IPS DF 19.7 (cell line): ENCODE measurements around the gene WNT7B.
"Not testable (repeated sequence)": the region's sequence is repeated elsewhere in the genome, so short reads cannot be mapped to it uniquely, and the experiment has no call there.

Source experiments
- DNase-seq: peaks from one replicate; pipeline ENCODE4 v3.0.0-alpha.2; 2013; ENCODE audit warnings: low read depth, low spot score

Gene WNT7B

GRCh38 chr22:46008291-46008690 lies 31.3 kb upstream of the WNT7B start:
- DNase-seq, result no peak

DNA sequence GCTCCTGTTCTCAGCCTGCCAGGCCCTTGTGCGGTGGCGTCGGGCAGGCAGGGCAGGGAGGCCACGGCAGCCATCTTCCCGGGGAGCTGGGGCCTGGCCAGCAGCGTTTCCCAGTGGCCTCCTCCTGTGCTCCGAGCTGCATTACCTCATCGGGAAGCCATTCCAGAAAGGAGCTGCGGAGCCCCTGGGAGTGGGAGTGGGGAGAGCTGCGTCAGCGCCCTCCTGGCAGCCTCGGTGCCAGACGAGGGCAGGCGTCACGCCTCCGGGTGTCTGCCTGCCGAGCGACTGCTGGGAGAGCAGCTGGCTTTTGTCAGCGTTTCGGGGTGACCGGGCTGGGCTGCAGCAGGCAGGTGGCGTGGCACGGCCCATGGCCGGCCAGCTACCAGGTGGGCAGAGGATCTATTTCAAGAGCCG lies 30.9 kb upstream of the WNT7B start:
- DNase-seq, result no peak

GRCh38 chr22:46007003-46007847 lies 30.3 kb upstream of the WNT7B start:
- no peak for DNase-seq

DNA sequence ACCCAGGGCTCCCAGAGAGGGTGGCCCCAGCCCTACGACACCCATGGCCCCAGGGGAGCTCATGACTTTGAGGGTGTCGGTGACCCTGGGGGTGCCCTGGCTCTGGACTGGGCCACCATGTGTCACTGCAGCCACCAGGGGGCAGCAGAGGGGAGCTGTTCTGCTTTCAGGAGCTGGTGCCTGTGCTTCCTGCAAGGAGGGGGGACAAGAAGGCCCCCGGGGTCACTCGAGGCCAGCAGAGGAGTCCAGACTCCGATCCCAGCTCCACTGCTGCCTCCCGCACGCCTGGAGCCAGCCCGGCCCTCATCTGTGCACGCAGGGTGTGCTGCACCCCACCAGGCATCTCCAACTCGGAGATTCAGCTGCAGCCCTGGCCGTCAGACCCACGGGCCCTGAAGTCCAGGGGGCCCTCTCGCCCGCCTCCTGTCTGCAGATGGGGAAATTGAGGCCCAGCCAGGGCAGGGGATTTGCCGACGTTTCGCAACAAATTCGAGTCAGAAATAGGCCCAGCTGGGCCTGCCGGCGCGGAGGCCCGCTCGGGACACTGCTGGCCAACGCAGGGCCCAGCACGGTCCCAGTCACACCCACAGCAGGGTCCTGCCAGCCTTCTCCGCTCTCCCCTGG lies 29.5 kb upstream of the WNT7B start:
- no peak for DNase-seq

DNA sequence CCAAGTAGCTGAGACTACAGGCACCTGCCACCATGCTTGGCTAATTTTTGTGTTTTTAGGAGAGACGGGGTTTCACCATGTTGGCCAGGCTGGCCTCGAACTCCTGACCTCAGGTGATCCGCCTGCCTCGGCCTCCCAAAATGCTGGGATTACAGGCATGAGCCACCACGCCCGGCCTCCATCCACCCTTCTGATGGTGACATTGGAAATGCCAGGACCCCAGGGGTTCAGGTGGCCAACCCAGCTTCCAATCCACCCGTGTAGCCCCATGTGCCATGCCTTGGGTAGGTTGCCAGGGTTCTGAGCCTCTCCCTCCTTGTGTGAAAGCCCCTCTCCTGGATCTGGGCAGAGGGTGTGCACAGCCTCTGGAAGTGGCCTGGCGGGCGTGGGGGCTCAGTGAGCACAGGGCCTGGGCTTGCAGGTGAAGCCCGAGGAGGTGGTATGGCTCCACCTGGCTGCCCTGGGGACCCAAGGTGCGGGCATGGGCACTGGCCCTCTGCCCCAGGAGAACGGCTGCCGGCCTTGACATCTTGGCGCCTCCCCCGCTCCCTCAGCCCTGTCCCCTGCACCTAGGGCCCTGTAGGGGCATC lies 28.2 kb upstream of the WNT7B start:
- DNase-seq, result not testable (repeated sequence)

GRCh38 chr22:46004105-46004866 lies 27.3 kb upstream of the WNT7B start:
- no peak for DNase-seq

DNA sequence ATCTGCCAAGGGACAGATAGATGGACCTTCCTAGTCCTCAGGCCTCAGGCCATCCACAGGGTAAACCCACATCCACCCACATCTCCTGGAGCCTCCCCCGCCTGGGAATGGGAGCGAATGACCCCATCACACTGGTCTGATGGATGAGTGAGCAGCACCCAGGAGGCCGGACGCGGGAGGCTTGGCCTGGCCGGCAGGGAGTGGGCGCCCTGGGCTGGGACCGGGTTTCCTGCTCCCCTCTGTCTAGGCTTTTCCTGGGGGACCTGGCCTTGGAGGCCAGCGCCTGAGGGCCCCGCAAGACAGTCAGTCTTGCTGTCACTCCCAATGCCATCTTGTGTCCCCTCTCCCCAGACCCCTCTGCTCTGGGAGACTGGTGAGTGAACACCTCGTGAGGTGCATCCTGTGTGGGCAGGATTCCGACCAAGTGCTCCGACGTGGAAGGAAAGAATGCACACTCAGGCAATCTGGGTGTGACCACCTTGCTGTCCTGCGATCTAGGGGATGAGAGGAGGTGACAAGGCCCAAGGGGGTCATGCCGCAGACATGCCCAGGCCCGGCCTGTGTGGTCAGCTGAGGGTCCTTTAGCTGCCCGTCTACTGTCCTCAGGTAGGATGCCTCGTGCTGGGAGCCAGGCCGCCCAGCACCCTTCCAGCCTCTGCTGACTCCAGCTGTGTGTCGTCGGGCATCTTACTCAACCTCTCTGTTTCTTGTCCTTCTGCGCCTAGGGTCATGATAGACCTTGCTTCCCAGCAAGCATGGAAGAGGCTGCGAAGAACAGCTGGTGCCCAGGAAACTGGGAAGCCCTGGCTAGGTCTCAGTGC lies 26.5 kb upstream of the WNT7B start:
- DNase-seq, result no peak

DNA sequence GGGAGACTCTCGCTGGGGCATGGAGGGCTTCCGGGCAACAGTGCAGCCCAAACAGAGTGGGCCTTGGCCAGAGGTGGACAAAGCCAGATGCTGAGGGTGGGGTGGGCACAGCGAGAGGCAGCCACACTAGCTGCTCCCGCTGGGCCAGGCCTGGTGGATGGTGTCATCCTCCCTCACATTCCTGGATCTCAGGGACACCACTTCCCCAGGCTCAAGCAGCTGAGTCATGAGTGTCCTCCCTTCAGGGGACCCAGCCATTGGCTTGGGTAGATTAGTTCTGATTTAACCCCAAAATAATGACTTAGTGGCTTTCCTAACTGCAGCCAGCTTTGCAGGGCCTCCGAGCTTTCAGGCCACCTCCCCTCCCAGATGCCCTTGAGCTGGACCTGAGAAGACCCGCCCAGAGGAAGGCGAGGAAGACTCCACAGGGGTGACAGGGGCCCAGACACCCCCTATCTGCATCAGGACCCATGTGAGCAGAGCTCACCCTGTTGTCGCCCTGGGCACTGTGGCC lies 25.9 kb upstream of the WNT7B start:
- no peak for DNase-seq

- no peak for DNase-seq
Observed at GRCh38 chr22:46001426-46002106, 24.6 kb upstream of the WNT7B start.

GRCh38 chr22:46001046-46001425 lies 24.1 kb upstream of the WNT7B start:
- no peak for DNase-seq

DNA sequence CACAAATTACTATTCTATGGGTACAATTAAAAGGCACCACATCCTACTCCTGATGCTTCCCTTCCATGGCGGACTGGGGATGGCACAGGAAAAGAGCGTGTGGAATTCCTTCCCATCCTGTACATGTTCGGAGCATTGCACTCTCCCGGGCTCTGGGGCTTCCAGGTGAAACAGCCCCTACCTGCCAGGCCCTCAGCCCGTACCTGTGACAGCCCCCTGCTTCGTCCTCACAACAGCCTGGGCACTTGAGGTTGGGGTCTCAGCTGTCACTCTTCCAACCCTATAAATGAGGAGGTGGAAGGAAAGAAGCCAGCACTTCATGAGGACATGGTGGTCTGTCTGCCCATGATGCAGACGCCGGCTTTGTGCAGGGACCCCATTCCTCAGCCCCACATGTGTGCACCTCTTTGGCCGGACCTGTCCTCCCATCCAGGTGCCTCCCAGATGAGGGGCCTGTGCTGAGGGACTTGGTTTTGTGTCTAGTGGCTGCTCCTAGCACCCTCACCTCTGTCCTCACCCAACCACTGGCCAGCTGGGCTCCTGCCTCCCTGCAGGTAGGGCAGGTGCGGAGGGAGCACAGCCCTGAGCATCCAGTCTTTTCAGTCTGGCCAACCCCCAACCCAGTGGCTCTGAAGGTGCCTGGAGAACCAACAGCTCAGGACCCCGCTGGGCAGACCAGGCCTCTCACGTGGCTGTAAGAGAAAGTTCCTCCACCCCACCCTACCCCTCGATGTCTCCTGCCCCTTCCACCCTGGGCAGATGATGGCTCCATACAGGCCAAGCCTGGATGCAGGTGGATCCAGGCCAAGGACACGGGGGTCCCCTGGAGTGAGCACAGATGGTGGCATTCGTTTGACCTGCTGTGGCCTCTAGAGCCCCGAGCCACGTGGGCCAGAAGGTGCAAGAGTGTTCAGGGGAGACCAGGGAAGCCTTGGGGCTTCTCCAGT lies 23.4 kb upstream of the WNT7B start:
- no peak for DNase-seq

GRCh38 chr22:45999379-45999971 lies 22.5 kb upstream of the WNT7B start:
- no peak for DNase-seq

GRCh38 chr22:45998638-45999378 lies 21.8 kb upstream of the WNT7B start:
- DNase-seq, result no peak

DNA sequence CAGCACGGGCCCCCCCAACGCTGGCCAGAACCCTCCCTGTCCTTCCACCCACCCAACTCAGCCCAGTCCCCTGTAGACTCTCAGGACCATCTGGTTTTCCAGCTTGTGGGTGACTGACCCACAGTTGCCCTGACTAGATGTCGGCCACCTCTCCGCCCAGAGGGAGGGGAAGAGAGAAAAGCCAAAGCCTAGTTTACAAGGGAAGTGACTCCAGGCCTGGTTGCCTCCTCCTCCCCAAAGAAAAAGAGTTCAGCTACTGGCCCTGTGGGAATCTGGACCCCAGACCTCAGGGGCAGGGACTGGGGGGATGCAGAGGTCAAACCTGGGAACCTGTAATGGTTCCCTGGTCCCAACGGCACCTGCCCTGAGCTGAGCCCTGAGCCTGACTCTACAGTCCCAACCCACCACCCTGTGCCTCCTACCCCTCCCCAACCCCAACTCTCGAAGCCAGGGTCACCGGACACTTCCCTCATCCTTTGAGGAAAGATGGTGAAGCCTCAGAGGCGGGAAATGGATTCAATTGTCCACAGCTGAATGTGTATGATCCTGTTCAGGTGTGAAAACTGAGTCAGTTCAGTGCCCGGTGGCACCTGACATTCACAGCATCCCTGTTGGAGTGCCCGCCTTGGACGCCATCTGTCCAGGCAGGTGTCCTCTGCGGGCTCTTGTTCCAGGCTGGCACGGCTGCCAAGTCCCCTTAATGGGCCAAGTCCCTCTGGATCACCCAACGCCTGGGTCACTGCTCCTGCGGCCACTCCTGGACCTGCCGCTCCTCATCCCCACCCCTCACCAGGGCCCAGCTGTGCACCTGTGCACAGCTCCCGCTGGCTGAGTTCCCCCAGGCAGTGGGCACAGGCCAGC lies 21.0 kb upstream of the WNT7B start:
- DNase-seq, result no peak

- no peak for DNase-seq
Observed at GRCh38 chr22:45997077-45997776, 20.3 kb upstream of the WNT7B start.

DNA sequence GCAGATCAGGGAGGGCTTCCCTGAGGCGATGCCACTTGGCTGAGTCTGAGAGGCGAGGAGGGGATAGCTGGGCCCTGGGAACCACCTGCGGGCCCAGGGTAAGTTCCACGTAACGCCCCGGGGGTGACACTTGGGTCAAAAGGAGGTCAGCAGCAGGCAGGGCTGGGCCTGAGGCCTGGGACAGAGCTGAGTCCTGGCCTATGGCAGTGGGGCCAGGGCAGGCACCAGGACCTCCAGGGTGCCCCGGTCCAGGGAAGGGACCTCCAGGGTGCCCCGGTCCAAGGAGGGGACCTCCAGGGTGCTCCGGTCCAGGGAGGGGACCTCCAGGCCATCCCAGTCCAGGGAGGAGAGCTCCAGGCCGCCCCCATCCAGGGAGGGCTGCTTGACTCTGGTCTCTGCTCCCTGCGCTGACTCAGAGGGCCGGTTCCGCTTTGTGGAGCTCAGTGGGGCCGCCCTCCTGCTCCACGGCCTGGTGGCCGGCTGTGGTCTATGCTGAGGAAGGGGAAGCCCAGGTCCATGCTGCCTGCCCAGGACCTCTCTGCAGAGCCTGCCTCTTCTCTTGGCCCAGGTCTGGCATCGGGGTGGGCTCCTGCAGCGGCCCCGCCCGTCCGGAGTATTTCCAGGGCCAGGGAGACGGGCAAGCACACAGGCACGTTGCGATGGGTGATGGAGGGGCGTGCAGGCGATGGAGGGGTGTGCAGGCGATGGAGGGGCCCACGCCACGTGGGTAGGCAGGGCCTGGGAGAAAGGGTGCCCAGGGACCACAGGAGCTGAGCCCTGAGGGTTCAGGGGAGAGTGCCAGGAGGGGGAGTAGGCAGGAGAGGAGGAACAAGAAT lies 19.5 kb upstream of the WNT7B start:
- no peak for DNase-seq
